Myocyte (in vitro differentiated cells): ENCODE data around the gene RHBDF1. TPM values are rescaled to one million over a fixed set of nuclear protein-coding genes. Genes with fewer than 3 reads are reported as not detected.

Experiments
- DNase-seq: peaks from one replicate; pipeline ENCODE4 v3.0.0-alpha.2; 2012; ENCODE audit warnings: low read depth
- polyA plus RNA-seq: library from polyadenylated mRNA; unstranded; fragments of >200 nt; gene quantifications from one replicate; pipeline ENCODE4 v1.2.1, GENCODE V29; 2012; ENCODE audit warnings: missing spikeins
- total RNA-seq: library from RNA; depleted of rRNA; stranded (reverse); fragments of >200 nt; gene quantifications from 2 replicates; pipeline ENCODE4 v1.2.3, GENCODE V29; 2014

RHBDF1 gene, protein sequence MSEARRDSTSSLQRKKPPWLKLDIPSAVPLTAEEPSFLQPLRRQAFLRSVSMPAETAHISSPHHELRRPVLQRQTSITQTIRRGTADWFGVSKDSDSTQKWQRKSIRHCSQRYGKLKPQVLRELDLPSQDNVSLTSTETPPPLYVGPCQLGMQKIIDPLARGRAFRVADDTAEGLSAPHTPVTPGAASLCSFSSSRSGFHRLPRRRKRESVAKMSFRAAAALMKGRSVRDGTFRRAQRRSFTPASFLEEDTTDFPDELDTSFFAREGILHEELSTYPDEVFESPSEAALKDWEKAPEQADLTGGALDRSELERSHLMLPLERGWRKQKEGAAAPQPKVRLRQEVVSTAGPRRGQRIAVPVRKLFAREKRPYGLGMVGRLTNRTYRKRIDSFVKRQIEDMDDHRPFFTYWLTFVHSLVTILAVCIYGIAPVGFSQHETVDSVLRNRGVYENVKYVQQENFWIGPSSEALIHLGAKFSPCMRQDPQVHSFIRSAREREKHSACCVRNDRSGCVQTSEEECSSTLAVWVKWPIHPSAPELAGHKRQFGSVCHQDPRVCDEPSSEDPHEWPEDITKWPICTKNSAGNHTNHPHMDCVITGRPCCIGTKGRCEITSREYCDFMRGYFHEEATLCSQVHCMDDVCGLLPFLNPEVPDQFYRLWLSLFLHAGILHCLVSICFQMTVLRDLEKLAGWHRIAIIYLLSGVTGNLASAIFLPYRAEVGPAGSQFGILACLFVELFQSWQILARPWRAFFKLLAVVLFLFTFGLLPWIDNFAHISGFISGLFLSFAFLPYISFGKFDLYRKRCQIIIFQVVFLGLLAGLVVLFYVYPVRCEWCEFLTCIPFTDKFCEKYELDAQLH
- total RNA-seq: 92.1 and 103 TPM in 2 replicates
- 101 TPM for polyA plus RNA-seq

DNA sequence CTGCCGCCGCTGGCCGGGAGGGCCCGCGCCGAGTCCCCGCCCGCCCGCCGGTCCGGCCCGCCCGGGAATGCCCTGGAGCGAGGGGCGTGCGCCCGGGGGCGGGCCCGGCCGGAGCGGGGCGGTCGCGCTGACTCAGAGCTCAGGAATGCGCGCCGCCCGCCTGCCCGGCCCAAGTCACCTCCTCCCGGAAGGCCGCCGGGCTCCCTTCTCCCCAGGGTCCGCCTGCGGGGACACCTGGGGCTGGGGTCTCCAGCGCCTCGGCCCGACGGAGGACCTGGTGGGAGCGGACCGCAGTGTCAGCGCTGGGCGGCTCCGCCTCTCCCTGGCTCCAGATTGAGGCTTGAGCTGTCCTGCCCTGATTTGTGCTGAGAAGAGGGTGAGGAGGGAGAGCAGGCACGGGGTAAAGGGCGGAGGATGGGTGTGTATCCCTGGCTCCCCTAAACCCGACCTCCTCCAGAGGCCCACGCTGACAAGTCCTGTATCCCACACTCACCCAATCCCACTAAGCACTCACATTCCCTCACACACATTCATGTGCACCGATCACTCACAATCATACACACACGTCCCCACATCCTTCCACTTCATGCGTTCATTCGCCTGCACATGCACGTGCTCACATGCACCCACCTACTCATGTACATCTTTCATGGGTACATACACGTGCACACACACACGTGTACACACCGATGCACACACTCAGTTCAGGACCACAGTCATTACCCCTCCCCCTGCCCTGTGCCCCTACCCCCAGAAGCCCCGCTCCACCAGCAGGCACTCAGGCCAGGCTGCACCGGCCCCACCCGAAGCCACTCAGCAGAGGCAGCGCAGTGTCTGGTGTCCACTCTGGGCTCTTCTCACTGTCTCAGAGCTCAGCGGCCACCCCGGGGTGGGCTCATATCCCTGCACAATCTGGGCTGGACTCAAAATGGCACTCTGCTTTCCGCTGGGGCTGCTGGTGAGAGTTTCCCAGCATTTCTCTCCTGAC is at the start of gene RHBDF1:
TSS of gene RHBDF1 (minus strand) at position 71 of the 988 bp plus-strand sequence. CDS start 7,616 bp downstream, outside the sequence.
- peak; percentile 67 for DNase-seq

DNA sequence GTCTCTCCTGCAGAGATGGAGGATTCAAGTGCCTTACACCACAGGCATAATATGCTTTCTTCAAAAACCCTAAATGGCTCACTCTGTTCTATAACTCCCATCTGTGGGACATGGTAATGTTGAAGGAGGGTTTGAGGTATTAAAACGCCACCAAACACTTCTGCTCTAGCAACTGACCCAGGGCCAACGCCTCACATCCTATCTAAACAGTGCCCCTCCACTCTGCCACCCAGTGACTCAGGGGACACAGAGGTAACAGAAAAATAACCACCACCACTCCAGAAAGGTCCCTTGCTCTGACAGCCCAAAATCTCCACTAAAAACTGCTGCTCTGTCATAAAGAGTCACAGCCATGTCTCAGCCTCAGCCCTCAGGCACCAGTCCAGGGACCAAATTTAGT is 48.3 kb upstream of the RHBDF1 start:
- DNase-seq: no peak

DNA sequence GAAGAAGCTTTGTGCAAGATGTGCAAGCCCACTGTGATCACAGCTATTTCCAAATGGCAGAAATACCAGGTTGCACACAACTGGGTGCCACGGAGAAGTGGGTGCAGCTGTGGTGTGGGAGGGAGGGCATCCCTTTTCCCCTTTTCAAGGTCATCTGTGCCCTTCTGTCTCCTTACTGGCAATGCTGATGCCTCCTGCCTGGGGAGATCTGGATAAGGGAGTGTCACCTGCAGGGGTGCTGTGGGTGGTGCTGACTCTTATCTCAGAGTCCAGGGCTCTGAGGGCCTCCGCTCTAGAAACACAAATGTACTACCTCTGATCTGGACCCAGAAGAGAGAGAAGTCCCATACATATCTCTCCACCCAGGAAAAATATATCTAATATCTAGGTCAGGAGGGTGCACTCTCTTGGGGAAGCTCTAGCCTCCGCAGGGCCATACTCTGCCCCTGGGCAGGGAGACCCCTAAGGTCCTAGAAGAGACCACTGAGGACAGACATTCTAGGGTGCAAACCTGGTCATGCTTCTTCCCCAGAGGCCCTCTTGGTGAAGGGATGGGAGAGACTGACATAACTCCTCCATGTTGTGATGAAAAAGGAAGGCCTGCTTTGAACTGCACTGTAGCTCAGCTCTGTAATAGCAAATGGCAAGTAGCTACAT is 47.5 kb upstream of the RHBDF1 start:
- DNase-seq: no peak

DNA sequence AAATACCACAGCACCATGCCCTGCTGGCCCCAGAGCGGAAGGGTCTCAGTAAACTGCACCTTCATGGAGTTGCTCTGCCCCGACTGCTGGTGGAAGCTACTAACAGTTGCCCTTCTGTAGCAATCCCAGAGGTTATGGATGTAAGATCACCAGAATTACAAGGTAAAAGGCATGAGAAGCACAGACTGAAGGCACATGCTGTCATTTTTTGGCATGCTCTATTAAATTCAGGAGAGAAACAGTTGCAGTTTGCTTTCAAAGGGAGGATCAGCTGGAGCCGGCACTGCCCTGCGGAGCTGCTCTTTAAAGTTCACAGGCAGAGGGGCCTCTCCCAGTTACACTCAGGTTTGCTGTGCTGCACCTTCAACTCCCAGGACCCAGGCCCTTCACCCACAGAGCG is 46.9 kb upstream of the RHBDF1 start:
- no peak for DNase-seq

DNA sequence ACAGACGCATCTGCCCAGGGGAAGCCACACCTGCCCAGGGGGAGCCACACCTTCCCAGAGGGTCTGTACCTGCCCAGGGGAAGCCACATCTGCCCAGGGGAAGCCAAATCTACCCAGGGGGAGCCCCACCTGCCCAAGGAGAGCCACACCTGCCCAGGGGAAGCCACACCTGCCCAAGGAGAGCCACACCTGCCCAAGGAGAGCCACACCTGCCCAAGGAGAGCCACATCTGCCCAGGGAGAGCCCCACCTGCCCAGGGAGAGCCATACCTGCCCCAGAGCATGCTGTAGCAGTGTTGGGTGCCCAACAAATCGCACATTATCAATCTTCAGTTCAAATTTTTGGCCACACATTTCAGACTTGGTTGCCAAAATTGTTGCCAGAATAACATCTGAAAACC is 46.4 kb upstream of the RHBDF1 start:
- no peak for DNase-seq

DNA sequence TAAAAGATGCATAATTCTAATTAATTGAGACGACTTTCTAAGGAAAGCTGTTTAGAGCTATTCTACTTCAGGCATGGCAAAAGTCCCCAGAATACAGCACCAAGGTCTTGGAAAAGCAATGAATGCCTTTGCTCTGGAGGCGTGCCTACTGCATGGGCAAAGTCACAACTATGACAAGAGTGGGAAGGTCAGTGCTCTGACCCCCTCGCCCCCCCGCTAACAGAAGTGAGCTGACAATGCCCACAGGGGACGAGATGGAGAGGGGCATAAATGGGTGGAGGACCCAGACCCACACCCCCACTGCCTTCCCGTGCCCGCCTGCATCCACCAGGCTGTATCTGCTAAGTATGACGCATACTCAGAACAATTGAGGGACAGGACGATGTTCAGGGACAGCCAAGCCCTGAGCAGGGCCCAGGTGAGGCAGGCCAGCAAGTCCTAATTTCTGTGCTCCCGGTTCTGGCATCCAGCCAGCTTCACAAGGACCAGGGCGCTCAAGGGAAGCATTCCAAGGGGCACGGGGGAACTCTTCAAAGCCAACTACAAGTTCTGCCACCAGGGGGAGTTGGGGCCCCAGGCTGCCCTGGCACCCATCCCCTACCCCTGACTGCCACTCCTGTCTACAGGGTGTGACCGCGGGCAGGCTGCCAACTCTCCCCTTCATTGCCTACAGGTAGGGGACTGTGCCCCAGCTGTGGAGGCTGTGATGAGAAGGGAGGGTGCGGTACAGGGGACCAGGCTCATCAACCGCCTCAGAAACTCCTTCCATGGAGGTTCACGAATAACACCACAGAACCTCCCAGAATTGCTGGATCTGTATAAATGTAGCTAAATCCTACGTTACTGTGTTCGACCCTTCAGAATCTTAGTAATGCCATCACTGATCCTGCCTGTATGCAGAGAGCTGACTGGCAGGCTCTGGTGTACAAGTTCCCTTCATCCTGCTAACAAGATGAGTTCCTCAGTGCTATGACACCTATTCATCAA is 45.2 kb upstream of the RHBDF1 start:
- DNase-seq: peak; percentile 53

DNA sequence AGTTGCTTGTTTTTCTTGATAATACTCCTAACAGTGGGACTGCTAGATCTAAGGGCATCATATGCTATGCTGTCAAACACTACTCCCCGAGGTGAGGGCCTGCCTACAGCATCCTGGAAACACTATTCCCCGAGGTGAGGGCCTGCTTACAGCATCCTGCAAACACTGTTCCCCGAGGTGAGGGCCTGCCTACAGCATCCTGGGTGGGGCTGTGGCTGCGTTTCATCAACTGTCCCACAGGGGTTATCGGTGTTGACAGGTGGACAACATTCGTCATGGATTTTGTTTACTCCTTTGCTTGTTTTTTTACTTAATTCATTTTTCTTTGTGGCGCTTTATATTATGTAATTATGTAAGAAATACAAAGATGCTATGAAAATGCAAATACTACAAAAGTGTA is 43.6 kb upstream of the RHBDF1 start:
- no peak for DNase-seq

DNA sequence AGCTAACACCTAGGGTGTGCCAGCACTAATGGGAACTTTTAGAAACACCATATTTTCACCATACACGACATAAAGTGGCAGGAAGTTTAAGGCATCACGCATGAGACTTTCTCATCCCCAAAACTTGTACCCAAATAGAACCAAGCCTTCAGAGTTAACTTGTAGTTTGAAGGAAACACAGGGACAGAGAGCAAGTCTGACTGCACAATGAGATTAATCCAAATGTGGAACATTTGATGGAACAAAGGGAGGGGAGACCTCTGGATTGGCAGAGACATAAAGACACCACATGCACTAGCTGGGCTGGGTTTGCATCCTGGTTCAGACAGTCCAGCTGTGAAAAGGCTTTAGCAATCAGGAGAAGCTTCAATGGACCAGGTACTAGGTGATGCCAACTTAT is 41.9 kb upstream of the RHBDF1 start:
- DNase-seq: no peak

DNA sequence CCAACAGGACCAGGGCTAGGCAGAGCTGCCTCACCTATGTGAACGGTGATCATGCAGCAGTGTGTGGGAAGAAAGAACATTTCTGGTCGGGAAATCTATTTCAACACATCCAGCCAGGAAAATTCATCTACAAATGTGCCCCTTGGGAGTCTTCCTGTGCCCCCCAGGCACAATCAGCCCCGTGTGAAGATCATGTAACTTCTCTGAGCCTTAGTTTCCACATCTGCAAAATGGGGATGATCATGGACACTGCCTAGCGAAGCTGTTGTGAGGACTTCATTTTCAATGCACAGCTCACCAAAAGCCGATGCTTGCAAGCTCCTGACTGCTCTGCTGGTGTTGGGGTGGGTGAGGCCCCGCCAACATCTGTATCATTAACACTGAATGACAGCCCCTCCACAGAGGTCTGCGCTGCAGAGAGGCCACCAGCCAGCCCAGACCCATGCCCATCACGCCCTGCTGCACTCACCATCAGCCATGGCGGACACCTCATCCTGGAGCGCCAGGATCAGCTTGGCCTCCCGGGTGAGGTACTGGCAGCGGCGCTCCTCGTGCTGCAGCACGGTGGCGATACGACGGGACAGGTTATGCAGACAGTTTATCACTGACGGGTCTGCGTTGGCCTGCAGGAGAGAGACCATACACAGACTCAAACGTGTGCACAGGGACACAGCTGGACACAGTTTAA is 39.9 kb upstream of the RHBDF1 start:
- no peak for DNase-seq

DNA sequence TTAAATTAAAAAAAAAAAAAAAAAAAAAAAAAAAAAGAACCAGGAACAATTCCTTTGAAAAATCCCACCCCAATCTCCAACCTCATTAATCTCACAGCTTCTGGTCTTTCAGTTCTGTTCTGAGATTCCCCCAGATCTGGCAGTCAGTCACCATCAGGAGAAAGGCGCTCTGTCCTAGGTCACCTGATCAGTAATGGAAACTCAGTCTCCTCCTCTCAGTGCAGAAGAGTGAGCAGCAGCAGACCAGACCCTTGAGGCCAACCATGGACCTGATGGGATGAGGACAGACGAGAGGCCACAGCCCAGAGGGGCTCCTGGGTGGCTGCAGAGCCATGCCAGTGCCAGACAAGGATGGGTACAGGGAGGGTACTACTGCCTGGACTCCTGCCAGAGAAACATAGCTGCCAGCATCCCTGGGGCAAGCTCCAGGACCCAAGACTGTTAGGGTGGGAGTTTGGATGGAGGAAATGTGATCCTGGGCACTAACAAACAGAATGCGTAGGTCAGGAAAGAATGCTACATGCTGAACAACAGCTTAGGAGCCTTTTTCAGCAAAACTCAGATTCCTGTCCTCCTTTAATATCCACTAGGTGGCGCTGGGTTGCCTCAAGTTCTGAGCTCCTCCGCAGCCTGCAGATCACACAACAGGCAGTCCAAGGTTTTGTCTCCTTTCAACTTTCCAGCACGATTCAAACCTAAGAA is 34.3 kb upstream of the RHBDF1 start:
- peak; percentile 77 for DNase-seq

DNA sequence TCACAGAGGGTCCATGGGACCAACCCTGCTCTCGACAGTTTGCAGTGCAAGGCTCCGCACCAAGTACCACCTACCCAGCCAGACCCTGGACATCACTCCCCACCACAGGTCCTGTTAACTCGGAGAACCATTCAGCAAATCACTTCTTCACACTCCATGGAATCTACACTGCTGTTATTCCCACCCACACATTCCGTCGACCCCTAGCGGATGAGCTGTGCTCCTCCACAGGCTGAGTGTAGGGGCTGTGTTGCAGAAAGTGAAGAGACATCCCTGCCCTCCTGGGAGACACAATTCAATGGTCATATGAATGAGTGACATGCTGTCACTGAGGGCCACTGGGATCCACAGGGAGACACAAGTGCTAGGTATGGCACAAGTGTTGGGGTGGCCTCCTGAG is 33.1 kb upstream of the RHBDF1 start:
- DNase-seq: no peak

DNA sequence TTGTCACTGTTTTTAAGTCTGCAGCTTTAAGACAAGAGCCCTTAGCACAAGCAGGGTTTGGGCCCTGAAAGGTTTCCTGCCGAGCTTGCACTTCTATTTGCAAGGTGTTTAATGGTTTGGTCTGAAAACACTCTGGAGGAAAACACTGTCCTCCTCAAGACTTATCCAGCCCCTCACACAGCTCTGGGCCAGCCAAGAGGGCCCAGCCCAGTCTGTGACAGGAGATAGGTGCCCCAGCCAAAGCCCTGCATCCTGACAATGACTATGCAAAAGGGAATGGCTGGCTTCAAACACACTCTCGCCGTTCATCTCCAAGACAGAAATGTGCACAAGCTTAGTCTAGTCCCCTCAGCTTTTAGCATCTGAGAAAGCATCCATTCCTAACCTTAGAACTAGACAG is 32.5 kb upstream of the RHBDF1 start:
- DNase-seq: no peak

DNA sequence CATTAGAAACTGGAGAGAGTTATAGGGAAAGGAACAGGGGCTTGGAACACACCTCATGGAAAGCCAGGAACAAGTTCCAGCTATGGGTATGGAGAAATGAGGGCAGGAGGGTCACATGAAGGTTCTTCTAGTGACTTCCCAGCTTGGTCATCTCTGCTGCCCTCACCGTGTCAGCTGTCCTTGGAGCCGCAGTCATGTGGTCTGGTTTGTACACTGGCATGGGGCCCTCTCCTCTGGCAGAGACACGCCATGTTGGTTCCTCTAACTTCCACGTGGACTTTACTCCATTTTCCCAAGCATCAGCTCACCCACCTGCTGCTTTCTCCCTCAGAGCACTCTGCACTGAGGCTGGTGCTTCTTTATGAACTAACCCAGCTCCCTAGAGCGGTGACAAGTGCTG is 31.9 kb upstream of the RHBDF1 start:
- DNase-seq: no peak

DNA sequence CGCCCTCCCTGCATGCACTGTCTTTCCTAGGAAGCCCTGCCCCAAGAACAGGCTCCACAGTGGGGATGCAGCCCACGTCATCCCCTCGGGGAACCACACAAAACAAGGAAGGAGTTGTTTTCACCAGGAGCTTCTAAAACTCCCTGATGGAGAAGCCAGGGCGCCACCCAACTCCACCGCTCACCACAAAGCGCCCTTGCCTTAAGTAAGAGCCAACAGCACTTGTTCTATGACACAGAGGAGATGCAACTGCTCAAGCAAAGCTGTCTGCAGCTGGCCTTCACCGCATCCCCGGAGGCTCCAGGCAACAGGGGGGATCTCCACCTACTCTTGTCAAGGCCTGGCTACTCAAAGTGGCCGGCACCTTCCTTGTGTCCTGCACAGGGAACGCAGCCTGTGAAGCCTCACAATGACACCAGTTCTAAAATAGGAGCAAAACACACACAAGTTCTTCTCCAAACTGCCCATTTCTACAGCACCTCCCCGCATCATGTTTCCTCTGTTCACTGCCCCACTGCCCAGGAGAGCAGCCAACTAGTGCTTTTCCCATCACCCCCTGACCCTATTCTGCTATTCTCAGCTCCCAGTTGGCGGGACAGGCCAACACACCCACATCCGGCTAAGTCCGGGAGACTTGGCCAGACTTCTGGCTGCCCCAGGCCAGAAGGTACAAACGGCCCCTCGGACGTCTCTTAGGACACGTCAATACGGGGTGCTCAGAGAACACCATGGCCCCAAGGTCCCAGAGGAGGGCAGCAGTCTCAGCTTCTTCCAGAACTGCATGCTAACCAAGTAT is 29.8 kb upstream of the RHBDF1 start:
- no peak for DNase-seq

DNA sequence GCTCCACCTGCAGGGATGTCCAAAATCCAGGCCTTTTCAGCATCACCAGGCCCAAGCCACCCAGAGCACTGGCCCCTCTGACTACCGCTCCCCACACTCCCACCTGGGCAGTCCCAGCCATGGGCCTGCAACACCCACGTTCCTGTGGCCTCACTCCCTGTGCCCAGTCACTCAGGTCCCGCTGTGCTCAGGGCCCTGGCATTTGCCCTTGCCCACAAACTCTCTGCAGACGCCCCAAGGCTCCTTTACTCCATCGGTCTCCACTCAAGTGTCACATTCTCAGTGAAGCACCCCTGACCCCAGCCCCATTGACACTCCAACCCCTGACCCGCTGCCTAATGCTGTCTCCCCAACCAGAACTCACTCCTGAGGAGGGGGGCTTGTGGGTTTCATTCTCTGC is 29.2 kb upstream of the RHBDF1 start:
- no peak for DNase-seq

DNA sequence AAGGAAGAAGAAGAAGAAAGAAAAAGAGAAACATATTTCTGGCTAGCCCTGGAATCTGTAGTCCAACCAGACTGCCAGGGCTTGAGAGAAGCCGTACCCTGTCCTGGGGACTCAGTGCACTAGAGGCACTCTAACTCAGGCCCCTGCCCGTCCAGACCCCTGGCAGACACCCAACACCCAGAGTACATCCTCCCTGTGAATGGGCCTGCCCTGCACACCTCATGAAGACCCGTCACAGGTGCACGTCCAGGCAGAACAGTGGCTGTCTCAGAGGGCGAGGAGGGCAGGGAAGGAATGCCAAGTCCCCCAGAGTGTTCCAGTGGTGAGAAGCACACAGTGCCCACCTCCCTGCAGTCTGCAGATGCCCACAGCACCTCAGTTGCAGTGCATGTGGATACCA is 28.6 kb upstream of the RHBDF1 start:
- DNase-seq: no peak

DNA sequence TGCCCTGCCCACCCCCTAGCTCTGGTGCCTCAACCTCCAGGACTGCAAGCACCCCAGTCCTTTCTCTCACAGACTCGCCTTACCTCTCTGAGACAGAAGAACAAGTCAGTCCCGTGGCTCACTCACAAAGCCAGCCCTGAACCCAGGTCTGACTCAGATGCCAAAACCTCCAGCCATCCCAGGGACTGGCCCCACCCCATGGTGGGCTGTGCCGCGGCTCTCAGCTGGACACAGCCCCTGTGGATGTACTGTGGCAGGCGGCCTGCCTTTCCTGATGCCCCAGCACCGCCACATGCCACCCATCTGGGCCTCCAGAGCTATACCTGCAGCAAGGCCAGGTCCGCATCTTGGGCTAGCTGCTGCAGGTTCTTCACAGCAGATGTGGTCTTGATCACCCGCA is 25.4 kb upstream of the RHBDF1 start:
- peak; percentile 80 for DNase-seq
